H1 (cell line): ENCODE data around the gene ADAMTS15. TPM values are rescaled to one million over a fixed set of nuclear protein-coding genes. Genes with fewer than 3 reads are reported as not detected.

Source experiments
- CTCF ChIA-PET: fragments of 300-600 bp; sonication (Branson Sonifier 250); formaldehyde crosslinking; loops from one replicate; lab custom pipeline; 2021; ENCODE audit not compliant: partially characterized antibody; lab: Charles Lee
- POLR2A ChIA-PET: fragments of 300-600 bp; sonication (Branson Sonifier 250); formaldehyde crosslinking; loops from one replicate; lab custom pipeline; 2021; ENCODE audit warnings: inconsistent platforms; ENCODE audit not compliant: partially characterized antibody; lab: Charles Lee
- DNase-seq, 2 experiments: peaks; one replicate each; pipeline versions ENCODE4 v3.0.0 to v3.0.0-alpha.2; 2010 to 2022; ENCODE audit warnings: low spot score in 2 of 2, low read depth in 1 of 2, mixed read lengths in 1 of 2
- FAIRE-seq: peaks from 2 replicates; lab custom pipeline; 2011; peaks lifted over from hg19 to GRCh38; lab: Jason Lieb, UNC
- H2AFZ ChIP-seq: 2 replicates; pipeline ENCODE4 v1.8.1; 2012; ENCODE audit warnings: low read length, inconsistent platforms
- H2AK5ac ChIP-seq: 2 replicates; pipeline ENCODE4 v1.6.1; 2013; ENCODE audit warnings: low read depth, low read length
- H2BK120ac ChIP-seq: replicated peaks from 2 replicates; pipeline ENCODE3; 2013; ENCODE audit warnings: low read depth, low read length, inconsistent platforms
- H2BK12ac ChIP-seq: 2 replicates; pipeline ENCODE4 v1.6.1; 2013; ENCODE audit warnings: low read depth, low read length
- H2BK15ac ChIP-seq: 2 replicates; pipeline ENCODE4 v1.6.1; 2013; ENCODE audit warnings: low read length
- H2BK20ac ChIP-seq: 2 replicates; pipeline ENCODE4 v1.6.1; 2013; ENCODE audit warnings: low read length
- H2BK5ac ChIP-seq: 2 replicates; pipeline ENCODE4 v1.6.1; 2013; ENCODE audit warnings: low read depth, low read length
- H3K14ac ChIP-seq: 2 replicates; pipeline ENCODE4 v1.6.1; 2013; ENCODE audit warnings: inconsistent platforms; ENCODE audit not compliant: insufficient read length
- H3K18ac ChIP-seq: 2 replicates; pipeline ENCODE4 v1.6.1; 2013; ENCODE audit warnings: low read length; ENCODE audit errors: extremely low read depth
- H3K23ac ChIP-seq: 2 replicates; pipeline ENCODE4 v1.6.1; 2013; ENCODE audit warnings: inconsistent platforms; ENCODE audit not compliant: insufficient read length
- H3K23me2 ChIP-seq: 2 replicates; pipeline ENCODE4 v1.6.1; 2013; ENCODE audit warnings: low read depth, low read length
- H3K27ac ChIP-seq: 2 replicates; pipeline ENCODE4 v1.6.1; 2011; ENCODE audit warnings: low read depth, low read length, inconsistent platforms
- H3K27me3 ChIP-seq, 4 experiments: replicated peaks in 1 of 4; 1 replicate in 1 of 4; 2 replicates in 3 of 4; pipeline versions ENCODE4 v1.6.1 to v1.8.1; 2011 to 2013; ENCODE audit warnings: low read length in 3 of 4, mild to moderate bottlenecking in 3 of 4, inconsistent platforms in 2 of 4, mixed read lengths in 2 of 4, moderate library complexity in 1 of 4; ENCODE audit not compliant: control insufficient read depth in 3 of 4, insufficient read depth in 3 of 4; ENCODE audit errors: extremely low read depth in 1 of 4
- H3K36me3 ChIP-seq, 4 experiments: 2 replicates each; pipeline versions ENCODE4 v1.6.1 to v1.8.1; 2011 to 2013; ENCODE audit warnings: mild to moderate bottlenecking in 4 of 4, low read length in 3 of 4, moderate library complexity in 2 of 4, control low read depth in 1 of 4, inconsistent platforms in 1 of 4; ENCODE audit not compliant: insufficient read depth in 4 of 4, control insufficient read depth in 2 of 4
- H3K4ac ChIP-seq: replicated peaks from 2 replicates; pipeline ENCODE3; 2013; ENCODE audit warnings: low read length, low read depth, mixed read lengths, inconsistent platforms; ENCODE audit not compliant: insufficient read length
- H3K4me1 ChIP-seq, 4 experiments: replicated peaks in 1 of 4; 1 replicate in 1 of 4; 2 replicates in 3 of 4; pipeline versions ENCODE4 v1.6.1 to v1.8.1; 2011 to 2013; ENCODE audit warnings: low read length in 3 of 4, inconsistent platforms in 2 of 4, mixed read lengths in 1 of 4; ENCODE audit not compliant: insufficient read depth in 4 of 4, control insufficient read depth in 3 of 4
- H3K4me2 ChIP-seq, 2 experiments: 2 replicates each; pipeline versions ENCODE4 v1.6.1 to v1.8.1; 2011 to 2013; ENCODE audit warnings: low read depth in 2 of 2, low read length in 2 of 2, control low read depth in 1 of 2, inconsistent platforms in 1 of 2, mild to moderate bottlenecking in 1 of 2; ENCODE audit not compliant: insufficient read depth in 1 of 2
- H3K4me3 ChIP-seq, 4 experiments: fragments of 200-600, 300-600 bp in 1 of 4; sonication (generic), shearing (Covaris generic), sonication (Bioruptor Twin) in 1 of 4; 2 replicates each; pipeline versions ENCODE4 v1.5.1 to v1.8.1; 2011 to 2016; ENCODE audit warnings: low read length in 4 of 4, low read depth in 3 of 4, control low read depth in 2 of 4, inconsistent platforms in 2 of 4, mild to moderate bottlenecking in 2 of 4, mixed read lengths in 1 of 4, moderate library complexity in 1 of 4; ENCODE audit not compliant: insufficient read depth in 2 of 4; ENCODE audit errors: extremely low read depth in 1 of 4
- H3K56ac ChIP-seq: replicated peaks from 2 replicates; pipeline ENCODE3; 2013; ENCODE audit warnings: low read depth, mild to moderate bottlenecking, mixed read lengths, low read length, inconsistent platforms; ENCODE audit not compliant: insufficient read length
- H3K79me1 ChIP-seq: 2 replicates; pipeline ENCODE4 v1.6.1; 2013; ENCODE audit warnings: low read depth, low read length, control low read depth
- H3K79me2 ChIP-seq, 2 experiments: 2 replicates each; pipeline versions ENCODE4 v1.6.1 to v1.8.1; 2012 to 2013; ENCODE audit warnings: low read length in 2 of 2, mild to moderate bottlenecking in 2 of 2, inconsistent platforms in 1 of 2; ENCODE audit not compliant: insufficient read depth in 2 of 2, control insufficient read depth in 1 of 2
- H3K9ac ChIP-seq, 4 experiments: replicated peaks in 1 of 4; 1 replicate in 1 of 4; 2 replicates in 3 of 4; pipeline versions ENCODE4 v1.6.1 to v1.8.1; 2011 to 2013; ENCODE audit warnings: low read depth in 3 of 4, low read length in 3 of 4, control low read depth in 2 of 4, mild to moderate bottlenecking in 2 of 4, moderate library complexity in 2 of 4, inconsistent platforms in 1 of 4; ENCODE audit errors: extremely low read depth in 1 of 4
- H3K9me3 ChIP-seq, 2 experiments: 2 replicates each; pipeline versions ENCODE4 v1.6.1 to v1.8.1; 2012 to 2013; ENCODE audit warnings: mild to moderate bottlenecking in 2 of 2, moderate library complexity in 2 of 2, control low read depth in 1 of 2, inconsistent platforms in 1 of 2, low read depth in 1 of 2, low read length in 1 of 2, mixed read lengths in 1 of 2; ENCODE audit not compliant: insufficient read depth in 2 of 2
- H4K20me1 ChIP-seq, 2 experiments: replicated peaks in 1 of 2; 2 replicates each; pipeline versions ENCODE3 to v1.8.1; 2011 to 2013; ENCODE audit warnings: inconsistent platforms in 2 of 2, low read length in 2 of 2, mild to moderate bottlenecking in 1 of 2; ENCODE audit not compliant: insufficient read depth in 2 of 2, control insufficient read depth in 1 of 2
- H4K5ac ChIP-seq: 2 replicates; pipeline ENCODE4 v1.6.1; 2013; ENCODE audit warnings: low read length, low read depth, mixed read lengths, inconsistent platforms; ENCODE audit not compliant: insufficient read length
- H4K8ac ChIP-seq: 2 replicates; pipeline ENCODE4 v1.8.0; 2013; ENCODE audit warnings: mild to moderate bottlenecking, moderate library complexity, low read length, inconsistent platforms; ENCODE audit not compliant: insufficient read depth; ENCODE audit errors: extremely low read depth
- H4K91ac ChIP-seq: replicated peaks from 2 replicates; pipeline ENCODE3; 2013; ENCODE audit warnings: low read length, mixed read lengths, inconsistent platforms; ENCODE audit not compliant: insufficient read length
- KDM5A ChIP-seq: fragments of 200-600 bp; IDR thresholded peaks from 2 replicates; pipeline ENCODE4 v1.7.1; 2012; ENCODE audit warnings: mild to moderate bottlenecking, low read length, inconsistent platforms, mixed read lengths
- WGBS, 2 experiments: shearing (Covaris generic) in 1 of 2; methylation state at CpG; one replicate each; pipeline versions ENCODE4 v1.1.6 to v1.1.7; 2013 to 2015; ENCODE audit warnings: low lambda C conversion rate in 2 of 2, mixed read lengths in 2 of 2, inconsistent platforms in 1 of 2, low coverage in 1 of 2, missing lambda C conversion rate in 1 of 2; ENCODE audit not compliant: insufficient replicate concordance in 2 of 2, insufficient coverage in 1 of 2, insufficient read length in 1 of 2; ENCODE audit errors: extremely low coverage in 1 of 2, missing lambda C conversion rate in 1 of 2; 5-methylcytosine and 5-hydroxymethylcytosine counted together
- polyA plus RNA-seq, 7 experiments: library from polyadenylated mRNA; depleted of rRNA in 3 of 7; stranded (reverse) in 5 of 7; unstranded in 2 of 7; fragments of >200 nt in 5 of 7; fragments of 200-250 nt in 2 of 7; gene quantifications; 1 replicate in 5 of 7; 2 replicates in 1 of 7; 4 replicates in 1 of 7; pipeline versions ENCODE4 v1.2.1 to v1.2.3, GENCODE V29; 2011 to 2013; ENCODE audit warnings: missing spikeins in 2 of 7, mixed read lengths in 2 of 7
- total RNA-seq: library from RNA; stranded (reverse); fragmentation: NEBNext Ultra II Directional; extraction: Animal tissue kit (Norgen Biotek cat#: 25700); gene quantifications from 2 replicates; pipeline ENCODE4 v1.2.1, GENCODE V29; 2021

Gene ADAMTS15
- total and polyA plus RNA-seq, 2 of the 8 experiments (the other 6 are each of a cell fraction or from before 2014, with no cell fraction given), result 1.7 to 4.7 TPM

GRCh38 chr11:130513132-130513531 is 64.7 kb downstream of the ADAMTS15 start:
- H3K27ac ChIP-seq, result no peak overlapping the region
- H4K5ac ChIP-seq, result no peak overlapping the region
- no peak overlapping the region for H3K4me3 ChIP-seq
- no peak overlapping the region for H2AK5ac ChIP-seq
- ChIA-PET CTCF (interaction anchor here (1.1 to 2.1 kb wide), 2 partner anchors 9 to 62 kb away, joined by 4 to 7 read pairs; no protein-coding TSS in a partner anchor), POLR2A (no interaction called here)
- H2BK120ac ChIP-seq, result no peak overlapping the region
- H3K79me2 ChIP-seq, result no peaks in the 10 kb centered on the region
- FAIRE-seq (no peak), DNase-seq (no peak)
- H3K9ac ChIP-seq, result no peak overlapping the region
- no peak for TF ChIP-seq KDM5A
- no peak overlapping the region for H2BK5ac ChIP-seq
- H3K23me2 ChIP-seq, result no peaks in the 10 kb centered on the region; the same call in 1 of the 2 replicates
- H3K27me3 ChIP-seq, result no peaks in the 10 kb centered on the region; a peak in 1 of 7 replicates
- no peak overlapping the region for H3K14ac ChIP-seq
- H3K4ac ChIP-seq, result no peak overlapping the region
- H3K79me1 ChIP-seq, result no peaks in the 10 kb centered on the region
- H2BK15ac ChIP-seq, result 0 out of 2 replicates have a peak overlapping the region, but pooled peaks have one; percentile 23
- peaks cover 6 to 11% (median 7%) of the 10 kb centered on the region in 4 experiments for H3K4me1 ChIP-seq
- no peak overlapping the region for H3K56ac ChIP-seq
- H4K8ac ChIP-seq, result no peak overlapping the region
- no peak overlapping the region for H3K23ac ChIP-seq
- H3K36me3 ChIP-seq, result no peaks in the 10 kb centered on the region
- H3K4me2 ChIP-seq, result no peak overlapping the region
- H3K9me3 ChIP-seq, result peaks cover 1 to 4% of the 10 kb centered on the region in 2 experiments; a peak in 2 of 4 replicates
- no peak overlapping the region for H2AFZ ChIP-seq
- peak overlapping the region; percentile 55; the same call in 1 of the 2 replicates for H2BK12ac ChIP-seq
- H2BK20ac ChIP-seq, result no peak overlapping the region
- no peaks in the 10 kb centered on the region for H4K20me1 ChIP-seq
- no peak overlapping the region for H4K91ac ChIP-seq
- WGBS, 2 experiments, result 70% methylated on average over 4 of the region's 4 CpGs; no CpG with 5 or more reads in 1 of the 2 experiments
- H3K18ac ChIP-seq, result no peak overlapping the region
